Measurements from ENCODE around the gene PKHD1.

DNA sequence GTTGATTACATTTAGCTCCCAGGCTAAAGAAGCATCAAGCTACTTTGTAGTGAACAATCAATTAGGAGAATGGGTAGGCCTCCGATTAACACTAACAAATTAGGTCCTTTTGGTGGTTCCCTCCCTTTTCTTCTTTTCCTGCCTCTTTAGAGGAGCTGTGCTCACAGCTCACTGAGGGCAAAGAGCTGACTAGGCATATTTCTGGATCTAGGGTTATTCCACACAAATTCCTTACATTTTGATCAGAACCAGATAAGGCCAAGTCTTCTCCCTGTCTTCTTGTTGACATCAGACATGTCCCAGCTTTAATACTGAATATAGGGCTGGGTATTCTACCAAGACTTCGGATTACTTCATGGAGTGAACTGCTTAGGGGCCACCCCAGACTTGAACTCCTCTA lies 119.1 kb downstream of the PKHD1 start:
- TF ChIP-seq, protein P1, sequence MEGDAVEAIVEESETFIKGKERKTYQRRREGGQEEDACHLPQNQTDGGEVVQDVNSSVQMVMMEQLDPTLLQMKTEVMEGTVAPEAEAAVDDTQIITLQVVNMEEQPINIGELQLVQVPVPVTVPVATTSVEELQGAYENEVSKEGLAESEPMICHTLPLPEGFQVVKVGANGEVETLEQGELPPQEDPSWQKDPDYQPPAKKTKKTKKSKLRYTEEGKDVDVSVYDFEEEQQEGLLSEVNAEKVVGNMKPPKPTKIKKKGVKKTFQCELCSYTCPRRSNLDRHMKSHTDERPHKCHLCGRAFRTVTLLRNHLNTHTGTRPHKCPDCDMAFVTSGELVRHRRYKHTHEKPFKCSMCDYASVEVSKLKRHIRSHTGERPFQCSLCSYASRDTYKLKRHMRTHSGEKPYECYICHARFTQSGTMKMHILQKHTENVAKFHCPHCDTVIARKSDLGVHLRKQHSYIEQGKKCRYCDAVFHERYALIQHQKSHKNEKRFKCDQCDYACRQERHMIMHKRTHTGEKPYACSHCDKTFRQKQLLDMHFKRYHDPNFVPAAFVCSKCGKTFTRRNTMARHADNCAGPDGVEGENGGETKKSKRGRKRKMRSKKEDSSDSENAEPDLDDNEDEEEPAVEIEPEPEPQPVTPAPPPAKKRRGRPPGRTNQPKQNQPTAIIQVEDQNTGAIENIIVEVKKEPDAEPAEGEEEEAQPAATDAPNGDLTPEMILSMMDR (IDR thresholded peaks at IDR 0.05; ENCODE audit: insufficient read depth, low read length), result no peak
- TF ChIP-seq POLR2AphosphoS5 (IDR thresholded peaks at IDR 0.05; ENCODE audit: low read depth) (no peak), GABPA (IDR thresholded peaks at IDR 0.05; ENCODE audit: low read depth) (no peak)

Data from HL-60 (cell line).